K562 treated with DMSO at 1 percent for 12 hours (cell line): ENCODE measurements around the gene GPR55. TPM values are rescaled to one million over a fixed set of nuclear protein-coding genes. Genes with fewer than 3 reads are reported as not detected.

Source experiments
- total RNA-seq: library from RNA; unstranded; fragments of 300-600 nt; gene quantifications from 2 replicates; pipeline ENCODE4 v1.2.3, GENCODE V29; 2022; ENCODE audit not compliant: insufficient read depth

GPR55 gene
- total RNA-seq = 0.26 TPM in 1 of 2 replicates, not detected in the other

GRCh38 chr2:230924470-230925341 is at the start of gene GPR55:
TSS of gene GPR55 (minus strand) at chr2:230925242. CDS start at chr2:230910962, 14,280 bp downstream.

GRCh38 chr2:230864605-230865306 is 60.3 kb downstream of the GPR55 start, which contains the start of gene ITM2C:
TSS of gene ITM2C (plus strand) at chr2:230864942. CDS start at chr2:230865026, 84 bp downstream.

Other genes with a start within 250 kb of the GPR55 start
- 17.6 and 53.7 TPM in 2 replicates for gene CAB39, start 212.4 kb downstream of the GPR55 start, total RNA-seq
- 57.6 and 68.2 TPM in 2 replicates for gene ITM2C, start 60.3 kb downstream of the GPR55 start, total RNA-seq
- gene SPATA3, start 70.9 kb upstream of the GPR55 start, total RNA-seq = not detected in 2 replicates
- not detected in 2 replicates for gene C2orf72, start 112.3 kb upstream of the GPR55 start, total RNA-seq
- gene PSMD1, start 131.6 kb upstream of the GPR55 start, total RNA-seq = 60.4 and 77.8 TPM in 2 replicates
- gene HTR2B, start 199.8 kb upstream of the GPR55 start, total RNA-seq = not detected in 2 replicates